Body of pancreas (tissue), 4 donors: ENCODE results near the gene TSC22D2.

ENCODE experiments used
- POLR2A ChIP-seq, 3 donors: fragments of 450-650 bp; IDR thresholded peaks; one replicate each; pipeline ENCODE4 v1.6.1; 2016; ENCODE audit warnings: antibody characterized with exemption in 3 of 3, mild to moderate bottlenecking in 2 of 3
- TF ChIP-seq, protein P1 (sequence below), 7 experiments: fragments of 450-650 bp in 4 of 7; fragments of 200-600 bp in 3 of 7; sonication (generic) in 3 of 7; IDR thresholded peaks; one replicate each; pipeline ENCODE4 v1.5.1; 2016 to 2019; ENCODE audit warnings: antibody characterized with exemption in 7 of 7

DNA sequence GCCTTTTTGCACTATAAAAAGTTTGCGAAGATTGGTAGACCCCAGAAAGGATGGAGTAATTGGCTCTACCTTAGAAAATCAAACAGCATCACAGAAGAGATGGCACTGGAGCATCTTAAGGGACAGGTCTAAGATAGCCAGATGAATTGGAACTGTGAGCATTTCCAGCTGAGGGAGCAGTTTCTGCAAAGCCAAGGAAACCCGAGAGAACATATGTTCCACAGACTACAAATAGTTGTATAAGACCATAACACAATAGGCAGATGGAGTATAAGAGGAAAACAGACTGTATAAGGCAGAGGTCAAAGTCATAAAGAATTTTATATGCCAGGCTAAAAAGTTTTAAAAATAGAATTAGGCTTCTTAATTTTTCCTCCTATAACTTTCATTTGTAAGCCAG lies 46.0 kb downstream of the TSC22D2 start:
- TF ChIP-seq, protein P1, sequence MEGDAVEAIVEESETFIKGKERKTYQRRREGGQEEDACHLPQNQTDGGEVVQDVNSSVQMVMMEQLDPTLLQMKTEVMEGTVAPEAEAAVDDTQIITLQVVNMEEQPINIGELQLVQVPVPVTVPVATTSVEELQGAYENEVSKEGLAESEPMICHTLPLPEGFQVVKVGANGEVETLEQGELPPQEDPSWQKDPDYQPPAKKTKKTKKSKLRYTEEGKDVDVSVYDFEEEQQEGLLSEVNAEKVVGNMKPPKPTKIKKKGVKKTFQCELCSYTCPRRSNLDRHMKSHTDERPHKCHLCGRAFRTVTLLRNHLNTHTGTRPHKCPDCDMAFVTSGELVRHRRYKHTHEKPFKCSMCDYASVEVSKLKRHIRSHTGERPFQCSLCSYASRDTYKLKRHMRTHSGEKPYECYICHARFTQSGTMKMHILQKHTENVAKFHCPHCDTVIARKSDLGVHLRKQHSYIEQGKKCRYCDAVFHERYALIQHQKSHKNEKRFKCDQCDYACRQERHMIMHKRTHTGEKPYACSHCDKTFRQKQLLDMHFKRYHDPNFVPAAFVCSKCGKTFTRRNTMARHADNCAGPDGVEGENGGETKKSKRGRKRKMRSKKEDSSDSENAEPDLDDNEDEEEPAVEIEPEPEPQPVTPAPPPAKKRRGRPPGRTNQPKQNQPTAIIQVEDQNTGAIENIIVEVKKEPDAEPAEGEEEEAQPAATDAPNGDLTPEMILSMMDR (IDR thresholded peaks at IDR 0.05) = no peak
- no peak for TF ChIP-seq POLR2A (IDR thresholded peaks at IDR 0.05)
